A673 (cell line): ENCODE measurements around the gene BBS12.

ENCODE experiments used
- CTCF ChIP-seq: fragments of 300-800, 200-600 bp; sonication (generic); conservative IDR thresholded peaks from 2 replicates; pipeline ENCODE4 v1.5.1; 2017; ENCODE audit warnings: low read depth, mild to moderate bottlenecking, antibody characterized with exemption, low read length, moderate library complexity, mixed read lengths
- EZH2 ChIP-seq: fragments of 200-600 bp; sonication (generic); IDR thresholded peaks from 2 replicates; pipeline ENCODE4 v1.6.1; 2017; ENCODE audit warnings: borderline replicate concordance, low read depth, mild to moderate bottlenecking, mixed read lengths, antibody characterized with exemption, low read length; ENCODE audit not compliant: poor library complexity, severe bottlenecking

DNA sequence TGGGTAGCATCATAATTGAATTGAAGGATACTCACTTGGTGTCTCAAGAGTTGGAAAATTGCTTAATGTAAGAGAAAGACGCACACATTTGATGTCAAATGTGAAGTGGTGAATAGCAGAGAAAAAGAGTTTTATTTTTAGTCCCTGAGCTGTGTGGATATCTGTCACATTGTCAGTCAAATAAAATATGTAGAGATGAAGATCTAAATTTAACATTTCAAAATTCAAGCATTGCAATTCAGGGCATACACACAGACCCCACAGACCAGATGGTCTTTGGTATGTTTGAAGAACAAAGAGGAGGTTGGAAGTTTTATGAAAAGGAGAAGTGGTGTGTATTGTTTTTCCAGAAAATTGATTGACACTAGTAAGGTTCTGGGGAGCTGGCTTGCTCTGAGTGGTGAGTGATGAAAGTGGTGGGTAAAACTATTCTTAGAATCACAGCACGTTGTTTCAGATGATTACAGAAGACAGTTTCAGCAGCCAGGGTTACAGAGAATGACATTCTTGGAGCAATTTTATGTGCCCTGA, 44.9 kb upstream of the BBS12 start:
- no peak for TF ChIP-seq CTCF
- no peak for TF ChIP-seq EZH2
